ENCODE data around the gene EZH1. TPM values are rescaled to one million over a fixed set of nuclear protein-coding genes. Genes with fewer than 3 reads are reported as not detected.

Gene EZH1
- total RNA-seq, 4 donors from 2014 or later = 40.6 to 68.2 (median 54.6) TPM

DNA sequence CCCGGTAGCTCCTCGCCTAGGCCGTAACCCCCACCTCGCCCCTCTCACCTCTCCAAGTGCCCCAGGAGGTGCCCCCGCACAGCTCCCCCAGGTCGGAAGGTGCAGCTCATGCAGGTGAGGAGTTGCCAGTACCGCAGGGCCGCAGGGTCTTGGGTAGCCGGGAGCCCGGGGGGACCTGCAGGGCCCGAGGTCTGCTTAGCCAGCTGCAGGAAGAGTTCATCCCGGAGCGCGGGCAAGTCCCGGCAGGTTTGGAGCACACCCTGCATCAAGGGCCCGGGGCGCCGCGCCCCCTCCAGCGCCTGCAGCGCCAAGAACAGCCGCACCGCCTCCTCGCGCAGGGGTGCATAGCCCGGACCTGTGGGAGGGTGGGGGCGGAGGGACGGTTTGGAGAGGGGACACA is 72.8 kb downstream of the EZH1 start:
- H3K9me3 ChIP-seq = no peaks in the 10 kb centered on the region
- no peak overlapping the region for H3K4me3 ChIP-seq
- WGBS = 76% methylated on average over 22 of the region's 28 CpGs
- H3K27ac ChIP-seq (replicated peaks in 1 of 4) = peak overlapping the region in 2 of 4 donors; percentile 11 to 99
- TF ChIP-seq EP300 (IDR thresholded peaks at IDR 0.05) (no peak), POLR2A (IDR thresholded peaks at IDR 0.05; ENCODE audit: low read depth) (no peak), CTCF (IDR thresholded peaks at IDR 0.05) (no peak), POLR2AphosphoS5 (IDR thresholded peaks at IDR 0.05) (no peak)
- H3K4me1 ChIP-seq = peaks cover 45 to 93% (median 78%) of the 10 kb centered on the region in 4 donors
- intact Hi-C loops (cut with DNase I) = no loop called here
- H3K36me3 ChIP-seq = peaks cover 24 to 63% (median 57%) of the 10 kb centered on the region in 4 donors
- no peak for DNase-seq (ENCODE audit: extremely low spot score)
- H3K27me3 ChIP-seq = no peaks in the 10 kb centered on the region

DNA sequence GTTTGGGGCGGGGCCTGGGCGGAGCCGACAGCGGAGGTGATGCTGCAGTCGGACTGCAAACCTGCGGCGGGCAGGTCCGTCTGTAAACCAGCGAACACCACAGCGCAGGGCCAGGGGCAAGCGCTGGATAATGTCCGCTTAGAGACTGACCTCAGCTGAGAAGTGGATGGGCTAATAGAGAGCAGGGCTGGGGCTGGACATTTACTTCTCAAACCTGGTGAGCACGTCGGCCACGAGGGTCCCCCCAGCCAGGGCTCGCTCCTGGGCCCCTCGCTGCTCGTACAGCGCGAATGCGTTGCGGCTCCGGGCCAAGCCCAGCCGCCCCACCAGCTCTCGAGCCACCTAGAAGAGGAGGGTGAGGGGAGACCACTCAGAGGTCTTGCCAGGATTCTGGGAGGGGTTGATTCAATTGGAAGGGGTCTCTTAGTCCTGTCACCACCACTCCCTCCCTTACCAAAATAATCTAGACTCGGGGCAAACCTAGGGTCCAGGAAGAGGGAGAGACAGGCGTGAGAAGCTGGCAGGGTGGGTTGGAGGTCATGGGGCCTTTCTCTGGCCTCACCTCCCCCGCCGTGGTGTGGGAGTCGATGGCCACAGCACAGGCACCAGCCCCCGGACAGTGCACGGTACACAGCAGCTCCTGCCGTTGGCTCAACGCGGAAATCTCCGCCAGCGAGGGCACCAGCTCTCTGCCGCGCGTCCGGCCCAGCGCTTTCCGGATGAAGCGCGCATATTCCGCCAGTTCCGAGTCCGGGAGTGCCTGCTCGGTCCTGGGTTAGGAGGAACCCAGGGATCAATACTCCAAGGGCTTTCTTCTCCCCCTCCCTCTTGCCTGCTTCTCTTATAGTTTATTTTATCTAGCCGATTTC is 73.8 kb downstream of the EZH1 start:
- peaks cover 51 to 95% (median 85%) of the 10 kb centered on the region in 4 donors for H3K4me1 ChIP-seq
- no peaks in the 10 kb centered on the region for H3K9me3 ChIP-seq
- TF ChIP-seq CTCF (IDR thresholded peaks at IDR 0.05) (no peak), POLR2AphosphoS5 (IDR thresholded peaks at IDR 0.05) (no peak), POLR2A (IDR thresholded peaks at IDR 0.05; ENCODE audit: low read depth) (no peak), EP300 (IDR thresholded peaks at IDR 0.05) (no peak)
- no peak overlapping the region for H3K4me3 ChIP-seq
- peak overlapping the region in 3 of 4 donors; percentile 36 to 59 (median 48) for H3K27ac ChIP-seq (replicated peaks in 1 of 4)
- WGBS = 86% methylated on average over 25 of the region's 50 CpGs
- intact Hi-C loops (cut with DNase I) = no loop called here
- DNase-seq (ENCODE audit: extremely low spot score) = no peak
- H3K36me3 ChIP-seq = peaks cover 32 to 71% (median 66%) of the 10 kb centered on the region in 4 donors
- no peaks in the 10 kb centered on the region for H3K27me3 ChIP-seq

DNA sequence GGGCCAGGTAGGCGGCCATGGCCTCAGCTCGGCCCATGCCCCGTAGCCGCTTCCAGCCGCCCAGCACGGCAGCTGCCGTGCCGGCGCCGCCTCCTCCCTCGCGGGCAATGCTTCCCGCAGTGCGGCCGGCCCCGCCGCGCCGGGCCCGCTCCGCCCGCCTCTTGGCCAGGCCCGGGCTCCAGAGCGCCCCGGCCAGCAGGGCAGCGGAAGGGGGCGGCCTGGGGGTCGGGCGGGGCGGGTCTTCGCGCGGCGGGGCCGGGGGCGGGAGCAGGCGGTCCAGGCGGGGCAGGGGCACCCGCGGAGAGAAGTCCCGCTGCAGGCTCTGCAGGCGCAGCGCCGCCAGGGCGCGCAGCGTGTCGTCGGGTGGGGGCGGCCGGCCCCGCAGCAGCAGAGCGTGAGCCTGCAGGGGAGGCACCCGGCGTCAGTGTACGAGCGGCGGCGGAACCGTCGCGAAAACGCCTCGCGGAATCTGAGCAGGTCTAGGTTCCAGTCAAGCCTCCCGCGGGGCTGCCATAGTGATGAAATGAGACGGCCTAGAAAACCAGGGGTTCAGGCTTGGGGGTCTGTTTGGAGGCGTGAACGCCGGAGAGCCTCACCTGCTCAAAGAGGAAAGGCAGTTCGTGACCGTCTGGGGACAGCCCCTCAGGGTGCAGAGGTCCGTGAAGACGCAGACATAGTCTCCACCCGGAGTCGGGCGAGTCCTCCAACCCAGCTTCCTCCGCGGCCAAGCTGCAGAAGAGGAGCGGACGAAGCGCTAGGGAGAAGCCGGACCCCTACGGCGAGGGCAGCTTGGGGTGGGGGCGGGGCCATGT is 74.7 kb downstream of the EZH1 start:
- intact Hi-C loops (cut with DNase I) = no loop called here
- peaks cover 39 to 80% (median 74%) of the 10 kb centered on the region in 4 donors for H3K36me3 ChIP-seq
- no peak for TF ChIP-seq CTCF (IDR thresholded peaks at IDR 0.05)
- no peak for TF ChIP-seq POLR2AphosphoS5 (IDR thresholded peaks at IDR 0.05)
- no peak for TF ChIP-seq EP300 (IDR thresholded peaks at IDR 0.05)
- no peak for TF ChIP-seq POLR2A (IDR thresholded peaks at IDR 0.05; ENCODE audit: low read depth)
- peak overlapping the region; percentile 57 to 78 (median 75) for H3K27ac ChIP-seq (replicated peaks in 1 of 4)
- 67% methylated on average over 66 of the region's 87 CpGs for WGBS
- H3K9me3 ChIP-seq = no peaks in the 10 kb centered on the region
- H3K4me3 ChIP-seq = no peak overlapping the region
- no peaks in the 10 kb centered on the region for H3K27me3 ChIP-seq
- H3K4me1 ChIP-seq = peaks cover 51 to 87% (median 77%) of the 10 kb centered on the region in 4 donors
- no peak for DNase-seq (ENCODE audit: extremely low spot score)

DNA sequence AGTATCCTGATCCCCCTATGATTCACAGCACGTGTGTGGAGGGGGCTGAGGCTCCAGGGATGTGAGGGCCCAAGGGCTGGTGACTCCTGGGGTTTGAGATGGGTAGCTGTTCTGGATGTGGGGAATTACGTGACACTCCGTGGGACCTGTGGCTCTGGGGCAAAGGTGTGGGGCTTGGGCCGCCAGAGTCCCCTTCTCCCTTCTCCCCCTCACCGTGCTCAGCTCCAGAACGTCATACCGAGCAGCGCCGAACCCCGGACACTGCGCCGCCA is 75.2 kb downstream of the EZH1 start:
- Histone ChIP-seq H3K27ac (replicated peaks in 1 of 4) (peak overlapping the region; percentile 57 to 78 (median 75)), H3K36me3 (peaks cover 41 to 85% (median 76%) of the 10 kb centered on the region in 4 donors), H3K4me1 (peaks cover 45 to 82% (median 71%) of the 10 kb centered on the region in 4 donors), H3K27me3 (no peaks in the 10 kb centered on the region), H3K9me3 (no peaks in the 10 kb centered on the region), H3K4me3 (no peak overlapping the region)
- intact Hi-C loops (cut with DNase I) = no loop called here
- no peak for TF ChIP-seq POLR2A (IDR thresholded peaks at IDR 0.05; ENCODE audit: low read depth)
- TF ChIP-seq EP300 (IDR thresholded peaks at IDR 0.05) = no peak
- TF ChIP-seq CTCF (IDR thresholded peaks at IDR 0.05) = no peak
- TF ChIP-seq POLR2AphosphoS5 (IDR thresholded peaks at IDR 0.05) = no peak
- DNase-seq (ENCODE audit: extremely low spot score) = no peak
- 84% methylated on average over 12 of the region's 12 CpGs for WGBS

Data from esophagus muscularis mucosa (tissue), 4 donors.